Right ventricle myocardium superior (tissue), 1 donor: Measurements from ENCODE around the gene B3GALT4. TPM values are rescaled to one million over a fixed set of nuclear protein-coding genes. Genes with fewer than 3 reads are reported as not detected.

ENCODE experiments used
- ATAC-seq: fragments of 200-7000 bp; cut with Tn5 transposase; one replicate; pipeline ENCODE4 v1.9.1; 2020; ENCODE audit warnings: mild to moderate bottlenecking; ENCODE audit not compliant: poor library complexity
- DNase-seq: peaks from one replicate; pipeline ENCODE4 v3.0.0-alpha.2; 2020
- intact Hi-C: fragments of 100-400 bp; cut with DNase I; formaldehyde crosslinking; loops from one replicate; pipeline ENCODE4 v1.11.2; 2022
- total RNA-seq: library from RNA; stranded (reverse); fragmentation: NEBNext Ultra II Directional; extraction: Animal tissue kit (Norgen Biotek cat#: 25700); gene quantifications from one replicate; pipeline ENCODE4 v1.2.1, GENCODE V29; 2021
- donor health status: DM: no; HTN: yes; CAD: no; lungs with severe emphysema.

B3GALT4 gene
- total RNA-seq, 1 donor from 2014 or later = 8.3 TPM

DNA sequence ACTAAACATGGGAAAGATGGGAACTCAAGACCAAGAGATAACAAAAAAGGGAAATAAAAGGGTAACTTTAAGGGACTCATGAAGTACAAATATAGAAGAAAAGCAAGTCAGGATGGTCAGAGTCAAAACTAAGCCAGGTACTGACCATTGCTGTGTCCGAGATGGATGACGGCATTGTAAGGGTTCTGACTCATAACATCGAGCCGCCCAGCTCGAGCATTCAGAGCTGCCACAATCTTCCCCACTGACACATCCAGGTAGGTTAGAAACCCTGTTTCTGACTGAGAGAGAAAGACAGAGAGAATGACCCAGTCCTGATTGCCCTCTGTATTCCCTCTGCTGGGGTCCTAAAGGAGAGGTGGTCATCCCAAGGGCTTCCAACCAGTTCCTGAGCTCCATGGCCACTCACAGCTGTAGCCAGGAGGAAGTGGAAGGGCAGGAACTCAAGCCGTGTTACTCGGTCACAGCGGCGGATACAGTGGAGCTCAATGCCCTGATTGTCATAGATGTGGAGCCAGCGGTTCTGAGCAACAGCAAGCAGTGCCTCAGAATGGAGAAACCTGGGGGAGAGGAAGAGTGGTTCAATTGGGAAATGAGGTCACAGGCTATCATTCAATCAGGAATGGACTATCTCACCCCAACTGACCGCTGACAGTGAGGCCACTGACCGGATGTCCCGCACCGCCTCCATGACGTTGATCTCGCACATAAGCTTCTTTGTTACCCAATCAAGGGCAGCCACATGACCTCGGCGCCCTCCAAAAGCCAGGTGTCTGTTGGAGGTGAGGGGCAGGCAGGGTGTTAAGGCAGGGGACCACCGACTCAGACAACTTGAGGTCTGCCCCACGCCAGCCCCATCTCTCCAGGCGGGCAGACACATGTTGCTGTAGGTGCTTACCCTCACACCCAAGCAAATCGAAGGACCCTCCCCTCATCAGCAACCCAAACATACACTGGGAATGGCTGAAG lies 10.3 kb downstream of the B3GALT4 start:
- DNase-seq (no peak), ATAC-seq (no peak)
- intact Hi-C loops = no loop called here

DNA sequence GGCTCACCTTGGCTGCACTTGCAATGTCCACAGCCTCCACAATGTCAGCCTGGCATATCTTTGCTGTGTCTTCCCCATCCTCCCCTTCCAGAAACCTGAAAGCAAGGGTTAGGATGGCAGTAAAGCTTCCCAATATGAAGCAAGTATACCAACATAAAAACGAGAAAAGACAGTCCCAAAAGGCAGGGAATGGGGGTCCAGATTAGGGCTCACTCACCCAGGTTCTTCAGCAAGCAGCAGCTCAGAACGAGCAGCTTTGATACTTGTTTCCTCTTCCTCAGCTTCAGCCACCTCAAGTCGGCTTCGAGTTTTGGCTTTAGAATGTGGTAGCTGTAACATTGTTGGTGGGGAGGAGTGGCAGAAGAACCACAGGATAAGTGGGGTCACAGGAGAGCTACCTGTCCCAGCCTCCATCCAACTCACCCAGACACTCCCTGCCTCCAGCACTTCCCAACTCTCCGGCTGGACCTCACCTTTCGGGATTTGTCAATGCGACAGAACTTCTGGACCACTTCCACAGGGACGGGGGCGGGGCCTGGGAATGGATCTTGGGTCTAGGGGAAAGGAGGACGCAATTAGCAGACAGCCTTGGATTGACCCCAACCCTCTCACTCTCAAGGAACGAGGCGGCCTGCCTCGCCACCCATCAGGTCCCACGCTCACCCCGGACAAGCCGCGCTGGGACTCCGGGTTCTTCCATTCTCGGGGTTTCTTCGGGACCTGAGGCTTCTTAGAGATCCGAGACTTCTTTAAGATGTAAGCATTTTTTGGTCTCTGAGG lies 11.4 kb downstream of the B3GALT4 start:
- intact Hi-C loops = no loop called here
- no peak for ATAC-seq

DNA sequence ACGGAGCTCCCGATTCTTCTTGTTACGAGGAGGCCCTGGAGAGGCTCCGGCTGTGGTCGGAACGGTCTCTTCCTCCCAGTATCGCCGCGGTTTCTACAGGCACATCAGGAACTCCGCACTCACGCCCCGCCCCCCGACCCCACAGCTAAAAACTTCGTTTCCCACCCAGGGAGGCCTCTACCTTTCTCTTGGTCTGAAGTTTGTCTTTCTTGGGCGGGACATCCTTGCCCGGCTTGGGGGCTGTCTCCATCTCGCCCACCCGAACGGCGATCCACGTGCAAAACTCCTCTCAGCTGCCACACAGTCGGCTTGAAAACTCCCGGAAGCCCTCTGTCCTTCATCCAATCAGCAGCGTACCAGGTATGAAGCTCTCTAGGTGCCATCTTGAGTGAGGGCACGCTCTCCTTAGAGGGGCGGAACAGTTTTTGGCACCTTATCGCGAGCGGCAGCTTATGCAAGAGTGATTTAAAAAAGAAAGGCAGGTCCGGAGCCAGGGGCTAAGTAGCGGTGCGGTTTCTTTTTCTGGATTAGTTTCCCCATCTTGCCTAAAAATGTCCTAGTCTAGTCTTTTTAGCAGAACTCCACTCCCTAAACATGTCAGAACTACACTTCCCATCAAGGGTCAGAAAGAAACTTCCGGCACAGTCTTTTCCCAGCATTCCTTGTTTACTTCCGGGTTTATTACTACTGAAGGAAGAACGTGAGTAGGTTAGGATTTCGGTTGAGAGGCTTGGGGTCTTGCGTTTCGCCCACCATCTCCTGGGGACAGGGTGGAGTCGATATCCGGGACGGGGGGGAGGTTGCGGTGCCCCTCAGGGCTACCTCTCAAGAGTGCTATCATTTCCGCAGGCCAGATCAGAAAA lies 12.2 kb downstream of the B3GALT4 start, which contains the start of the genes PFDN6 and WDR46:
PFDN6 (plus strand) TSS at position 681 of the 863 bp plus-strand sequence. CDS start 256 bp downstream, outside the sequence.
WDR46 (minus strand) TSS at position 319 of the 863 bp plus-strand sequence; CDS start at position 250, 69 bp downstream.
- ATAC-seq = peak; percentile 97
- intact Hi-C loops = no loop called here
- DNase-seq = peak; percentile 80

More for the DNA sequence above, 11.4 kb downstream of the B3GALT4 start:
- DNase-seq = no peak

DNA sequence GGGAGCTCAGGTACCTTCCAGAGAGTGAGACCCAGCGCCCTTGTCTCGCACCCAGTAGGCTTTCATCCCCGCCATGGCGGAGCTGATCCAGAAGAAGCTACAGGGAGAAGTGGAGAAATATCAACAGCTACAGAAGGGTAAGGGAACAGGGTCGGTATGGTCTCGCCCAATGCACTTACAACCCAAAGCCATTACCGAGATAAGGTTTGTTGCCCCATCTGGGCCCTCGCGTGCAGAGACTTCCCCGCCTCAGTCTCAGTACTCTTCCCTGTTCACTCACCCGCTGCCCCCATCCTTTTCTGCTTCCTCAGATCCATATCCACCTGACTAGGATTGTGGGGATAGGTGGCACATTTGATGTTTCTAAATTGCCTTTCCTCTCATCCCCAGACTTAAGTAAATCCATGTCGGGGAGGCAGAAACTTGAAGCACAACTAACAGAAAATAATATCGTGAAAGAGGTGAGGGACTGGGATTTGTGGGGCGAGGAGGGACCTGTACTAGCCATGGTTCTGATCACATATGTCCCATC lies 12.9 kb downstream of the B3GALT4 start:
- ATAC-seq (no peak), DNase-seq (no peak)
- intact Hi-C loops = loop anchor here (10.0 kb wide), 1 partner anchor 125 kb away; the partner anchor contains the start of genes CUTA and PHF1

DNA sequence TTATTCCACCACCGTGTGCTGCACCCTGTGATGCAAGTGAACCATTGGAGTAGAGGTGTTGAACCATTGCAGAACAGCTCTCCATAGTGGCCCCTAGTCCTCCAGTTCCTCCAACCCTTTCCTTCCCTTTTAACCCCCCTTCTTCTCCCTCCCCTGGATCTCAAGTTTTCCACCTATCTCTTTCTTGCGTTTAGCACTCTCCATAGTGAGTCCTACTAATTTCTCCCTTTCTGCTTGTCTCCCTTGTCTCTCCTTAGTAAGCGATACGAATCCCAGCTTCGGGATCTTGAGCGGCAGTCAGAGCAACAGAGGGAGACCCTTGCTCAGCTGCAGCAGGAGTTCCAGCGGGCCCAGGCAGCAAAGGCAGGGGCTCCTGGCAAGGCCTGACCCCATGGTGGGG lies 13.5 kb downstream of the B3GALT4 start:
- ATAC-seq (no peak), DNase-seq (no peak)
- intact Hi-C loops = loop anchor here (10.0 kb wide), 1 partner anchor 124 kb away; the partner anchor contains the start of genes CUTA and PHF1

DNA sequence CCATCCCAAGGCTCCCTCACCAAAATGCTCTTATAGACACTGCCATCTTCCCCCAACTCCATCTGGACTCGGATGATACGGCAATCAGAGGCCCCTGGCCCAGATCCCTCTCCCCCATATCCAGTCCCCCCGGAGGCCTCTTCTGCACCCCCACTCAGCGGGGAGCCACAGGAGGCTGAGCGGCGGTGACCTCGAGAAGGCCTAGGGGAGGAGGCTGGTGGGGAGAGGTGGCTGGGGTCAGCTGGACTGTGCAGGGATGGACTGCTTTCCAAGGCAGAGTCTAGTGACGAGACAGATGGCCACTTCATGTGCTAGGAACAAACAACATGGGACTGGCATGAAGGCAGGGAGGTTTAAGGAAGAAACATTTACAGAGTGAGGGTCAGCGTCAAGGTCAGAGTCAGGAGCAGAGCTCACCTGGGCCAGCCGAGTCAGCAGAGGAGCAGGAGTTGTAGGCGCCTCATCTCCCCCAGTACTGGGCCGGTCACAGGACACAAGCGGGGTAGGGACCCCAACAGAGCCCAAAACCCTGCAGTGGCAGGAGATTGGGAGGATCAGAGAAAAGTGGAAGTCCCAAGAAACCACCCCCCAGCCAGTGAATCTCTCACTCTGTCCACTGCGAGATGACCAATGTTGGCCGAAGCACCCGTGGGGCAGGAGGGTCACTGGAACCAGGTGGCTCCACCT lies 16.2 kb downstream of the B3GALT4 start:
- intact Hi-C loops = loop anchor here (10.0 kb wide), 1 partner anchor 122 kb away; the partner anchor contains the start of genes CUTA and PHF1
- ATAC-seq = no peak
- DNase-seq = peak; percentile 17

DNA sequence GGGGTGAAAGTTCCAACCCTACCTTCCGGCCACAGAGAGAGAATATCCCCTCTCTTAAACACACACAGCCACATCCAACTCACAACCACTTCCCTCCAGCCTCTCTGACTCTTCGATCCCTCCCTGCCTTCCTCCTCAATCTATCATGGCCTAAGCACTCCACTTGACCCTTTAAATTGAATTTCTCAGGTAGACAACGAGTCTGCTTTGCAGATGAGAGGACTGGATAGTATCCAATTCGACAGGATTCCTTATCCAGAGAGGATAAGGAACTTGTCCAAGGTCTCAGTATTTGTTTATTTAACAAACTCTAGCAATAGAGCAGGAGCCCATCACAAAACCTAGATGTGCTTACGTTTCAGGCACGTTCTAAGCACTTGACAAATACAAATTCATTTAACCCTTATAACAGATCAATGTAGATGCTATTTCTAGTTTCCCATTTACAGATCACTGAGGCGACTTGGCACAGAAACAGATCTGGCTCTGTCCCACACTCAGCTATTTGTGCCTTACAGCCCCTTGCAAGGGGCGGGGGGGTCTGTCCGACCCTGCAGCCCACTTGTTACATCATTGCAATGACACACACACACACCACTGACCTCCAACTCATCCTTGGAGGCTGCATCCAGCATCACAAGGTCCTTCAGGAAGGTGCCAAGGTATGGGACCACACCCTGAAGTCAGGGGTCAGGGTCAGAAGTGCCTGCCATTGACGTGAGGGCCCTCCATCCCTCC lies 17.3 kb downstream of the B3GALT4 start:
- DNase-seq (no peak), ATAC-seq (no peak)
- intact Hi-C loops = loop anchor here (10.0 kb wide), 1 partner anchor 121 kb away; the partner anchor contains the start of genes CUTA and PHF1

DNA sequence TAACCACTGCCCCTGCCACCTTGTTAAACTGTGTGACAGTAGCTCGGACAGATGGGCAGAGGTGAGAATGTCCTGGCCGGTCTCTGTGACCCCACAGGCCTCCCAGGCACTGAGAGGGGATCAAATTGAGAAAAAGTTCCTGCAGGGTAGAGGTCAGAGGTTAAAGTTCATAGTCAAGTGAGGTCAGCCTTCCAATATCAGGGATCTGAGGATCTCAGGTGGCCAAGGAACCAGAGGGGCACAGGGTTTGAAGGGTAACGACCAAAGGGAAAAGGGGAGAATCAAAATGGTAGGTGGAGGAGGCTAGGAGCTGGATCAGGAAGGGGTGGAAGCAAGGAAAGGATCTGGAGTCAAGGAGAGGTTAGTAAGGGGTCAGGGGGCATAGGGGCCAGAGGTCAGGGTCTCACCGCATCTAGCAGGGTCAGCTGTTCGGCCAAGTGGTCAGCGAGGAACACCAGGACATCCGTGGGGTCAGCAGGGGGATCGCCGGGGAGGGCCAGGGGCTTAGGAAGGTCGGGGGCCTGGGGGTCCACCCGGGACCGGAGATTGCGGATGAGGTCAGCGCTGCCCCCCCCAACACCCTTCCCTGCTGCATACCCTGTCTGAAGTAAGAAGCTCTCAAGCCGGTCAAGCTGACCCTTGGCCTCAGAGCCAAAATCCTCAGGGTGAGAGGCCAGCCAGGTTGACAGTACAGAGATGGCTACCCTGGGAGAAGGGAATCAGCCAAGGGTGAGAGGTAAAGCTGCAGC lies 18.9 kb downstream of the B3GALT4 start:
- no peak for ATAC-seq
- DNase-seq = peak; percentile 43
- intact Hi-C loops = loop anchor here (10.0 kb wide), 1 partner anchor 119 kb away; the partner anchor contains the start of genes CUTA and PHF1

DNA sequence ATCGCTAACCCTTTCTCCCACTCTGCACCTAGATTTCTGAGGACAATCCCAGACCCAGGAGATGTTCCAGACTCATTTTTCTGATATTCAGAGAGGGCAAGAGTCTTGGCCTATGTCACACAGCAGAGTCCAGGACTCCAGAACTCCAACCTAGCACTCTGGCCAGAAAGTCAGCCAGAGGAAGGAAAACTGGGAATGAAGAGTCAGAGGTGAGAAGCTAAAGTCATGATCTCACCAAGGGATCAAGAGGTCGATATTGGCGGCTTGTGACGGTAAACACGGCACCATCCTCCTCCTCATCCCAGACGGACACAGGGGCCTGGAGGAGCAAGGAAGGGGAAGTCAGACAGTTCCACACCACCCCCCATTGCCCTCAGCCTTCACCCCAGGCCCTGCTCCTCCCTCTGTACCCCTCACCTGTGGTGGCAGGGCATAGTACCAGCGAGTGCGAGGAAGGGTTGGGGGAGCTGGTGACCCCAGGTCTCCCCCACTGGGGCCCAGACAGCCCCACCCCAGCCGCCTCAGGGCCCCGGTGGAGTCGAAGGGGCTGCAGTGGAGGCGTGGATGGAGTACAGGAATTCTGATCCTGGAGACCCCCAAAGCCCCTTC lies 20.0 kb downstream of the B3GALT4 start:
- ATAC-seq (no peak), DNase-seq (no peak)
- intact Hi-C loops = loop anchor here (10.0 kb wide), 1 partner anchor 118 kb away; the partner anchor contains the start of genes CUTA and PHF1

DNA sequence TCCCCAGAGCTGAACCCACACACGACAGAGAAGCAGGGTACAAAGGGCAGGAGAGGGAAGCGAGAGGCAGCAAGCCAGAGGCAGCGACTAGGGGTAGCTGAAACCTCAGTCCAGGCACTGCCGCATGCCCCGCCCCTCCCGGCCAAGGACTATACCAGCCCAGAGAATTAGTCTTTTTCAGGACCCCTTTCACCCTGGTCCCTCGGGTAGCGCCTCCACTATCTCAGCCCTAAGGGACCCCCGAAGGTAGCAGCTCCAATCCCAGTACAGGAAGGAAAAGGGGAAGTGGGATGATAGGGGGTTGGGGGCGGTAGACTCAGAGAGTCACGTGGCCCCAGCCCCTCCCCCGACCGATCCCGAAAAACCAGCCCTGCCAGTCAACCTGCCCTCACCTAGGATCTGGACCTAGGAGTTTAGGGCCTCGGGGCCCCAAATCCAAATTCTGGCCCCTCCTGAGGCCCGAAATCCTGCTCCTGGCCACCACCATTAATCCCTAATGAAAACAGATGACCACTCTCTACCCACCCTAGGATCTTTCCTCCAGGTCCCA lies 20.6 kb downstream of the B3GALT4 start:
- ATAC-seq (no peak), DNase-seq (peak; percentile 58)
- intact Hi-C loops = loop anchor here (10.0 kb wide), 1 partner anchor 117 kb away; the partner anchor contains the start of genes CUTA and PHF1

DNA sequence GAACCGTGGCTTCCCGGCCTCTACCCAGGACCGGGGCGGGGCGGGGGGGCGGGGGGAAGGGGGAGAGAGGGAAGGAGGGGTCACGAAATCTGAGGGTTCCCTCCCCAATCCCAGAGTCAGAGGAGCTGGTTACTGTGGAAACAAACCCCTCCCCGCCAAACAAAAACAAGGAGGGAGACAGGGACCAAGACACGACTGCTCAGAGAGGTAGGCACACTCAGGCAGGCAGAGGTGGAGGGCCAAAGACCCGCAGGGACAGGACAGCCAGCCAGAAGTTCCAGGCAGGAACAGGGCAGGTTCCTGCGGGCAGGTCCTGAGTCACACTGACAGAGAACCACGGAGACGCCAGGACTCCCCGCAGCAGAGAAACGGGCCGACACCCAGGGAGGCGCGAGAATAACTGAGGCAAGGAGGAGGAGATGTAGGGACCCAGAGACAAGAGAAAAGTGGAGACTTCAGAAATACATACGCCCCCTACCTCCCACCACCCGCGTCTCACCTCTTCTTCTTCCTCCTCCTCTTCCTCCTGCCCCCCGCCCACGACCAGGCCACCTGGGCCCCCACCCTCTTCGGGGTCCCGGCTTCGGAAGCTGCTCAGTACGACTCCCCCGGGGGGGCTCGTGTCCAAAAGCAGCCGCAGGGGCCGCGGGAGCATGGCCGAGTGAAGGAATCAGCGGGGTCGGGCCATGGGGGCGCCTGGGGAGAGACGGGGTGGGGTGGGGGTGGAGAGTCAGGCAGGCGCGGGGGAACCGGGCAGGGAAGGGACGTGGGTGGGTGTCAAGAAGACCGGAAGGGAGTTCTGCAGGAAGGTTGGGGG lies 21.2 kb downstream of the B3GALT4 start:
- intact Hi-C loops = loop anchor here (10.0 kb wide), 1 partner anchor 117 kb away; the partner anchor contains the start of genes CUTA and PHF1
- DNase-seq (peak; percentile 69), ATAC-seq (peak; percentile 47)

DNA sequence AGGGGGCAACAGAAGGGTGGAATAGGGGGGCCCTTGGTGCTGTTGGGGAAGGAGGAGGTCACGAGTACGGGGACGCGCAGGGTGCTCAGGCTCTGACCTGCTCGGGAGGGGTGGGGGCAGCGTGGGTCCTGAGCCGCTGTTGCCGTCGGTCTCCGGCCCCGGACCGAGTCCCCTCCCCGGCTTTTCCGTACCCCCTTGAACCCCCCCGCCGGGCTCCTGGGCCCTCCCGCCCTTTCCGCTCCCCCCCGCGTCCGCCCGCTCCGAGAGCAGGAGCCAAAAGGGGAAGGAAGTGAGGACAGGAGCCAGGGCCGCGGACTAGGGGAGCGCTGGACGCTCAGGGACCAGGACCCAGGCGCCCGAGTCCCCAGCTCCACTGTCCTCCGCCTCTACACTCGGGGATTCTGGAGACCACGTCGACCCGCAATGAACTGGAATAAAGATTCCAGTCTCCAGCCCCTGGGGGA lies 21.9 kb downstream of the B3GALT4 start, which contains the start of gene RGL2:
RGL2 (minus strand) TSS at position 170 of the 464 bp plus-strand sequence. CDS start 332 bp downstream, outside the sequence.
- intact Hi-C loops = loop anchor here (10.0 kb wide), 1 partner anchor 116 kb away; the partner anchor contains the start of genes CUTA and PHF1
- DNase-seq = peak; percentile 92

DNA sequence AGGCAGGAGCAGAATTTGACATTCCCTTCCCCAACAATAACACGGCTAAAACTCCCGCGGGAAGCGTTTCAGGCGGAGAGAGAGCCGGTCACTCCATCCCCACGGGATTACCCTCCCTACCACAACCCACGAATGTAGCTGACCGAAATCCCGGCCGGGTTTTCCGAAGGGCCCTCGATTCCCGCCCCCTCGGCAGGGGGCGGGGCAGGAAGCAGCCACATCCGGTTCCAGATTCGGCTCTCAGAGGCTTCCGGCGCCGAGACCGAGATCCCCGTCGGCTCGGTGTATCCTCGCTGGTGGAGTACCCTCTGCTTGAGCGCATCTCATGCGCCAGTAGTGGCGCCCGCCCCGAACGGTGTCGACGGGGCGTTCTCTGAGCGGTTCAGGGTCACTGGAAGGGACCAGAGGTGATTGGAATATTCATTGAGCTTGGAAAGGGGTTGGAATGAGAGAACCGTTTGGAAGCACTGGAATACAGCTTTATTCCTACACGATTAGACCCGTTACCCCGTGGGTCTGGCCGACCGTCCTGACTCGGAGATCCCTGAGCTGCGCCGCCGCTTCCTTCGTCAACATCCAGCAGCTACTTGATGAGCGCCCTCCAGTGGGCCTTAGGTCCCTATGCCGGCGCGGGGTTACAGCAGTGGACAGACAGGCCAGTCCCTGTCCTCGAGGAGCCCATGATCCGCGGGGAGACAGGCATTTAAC lies 22.5 kb downstream of the B3GALT4 start:
- DNase-seq = peak; percentile 95
- peak; percentile 87 for ATAC-seq
- intact Hi-C loops = loop anchor here (10.0 kb wide), 1 partner anchor 115 kb away; the partner anchor contains the start of genes CUTA and PHF1

More for the DNA sequence above, 21.9 kb downstream of the B3GALT4 start, which contains the start of gene RGL2:
- ATAC-seq = peak; percentile 83
